Breast epithelium (tissue), 4 donors: ENCODE data around the gene CPNE5. TPM values are rescaled to one million over a fixed set of nuclear protein-coding genes. Genes with fewer than 3 reads are reported as not detected.
A peak's percentile ranks its signal among the peaks of the same experiment; 100 is the strongest.

Experiments used
- DNase-seq, 2 donors: peaks; one replicate each; pipeline ENCODE4 v3.0.0-alpha.2; 2019; ENCODE audit warnings: low spot score in 2 of 2
- H3K27ac ChIP-seq, 2 donors: fragments of 200-600 bp; sonication (generic) in 1 of 2; one replicate each; pipeline ENCODE4 v1.5.1; 2016 to 2019; ENCODE audit warnings: mild to moderate bottlenecking in 1 of 2
- H3K27me3 ChIP-seq, 2 donors: fragments of 200-600 bp; sonication (generic) in 1 of 2; one replicate each; pipeline versions ENCODE4 v1.5.1 to v1.6.0; 2017 to 2019; ENCODE audit warnings: control low read depth in 1 of 2, mild to moderate bottlenecking in 1 of 2
- H3K36me3 ChIP-seq: fragments of 200-600 bp; one replicate; pipeline ENCODE4 v1.5.1; 2019
- H3K4me1 ChIP-seq, 2 donors: fragments of 200-600 bp; sonication (generic); one replicate each; pipeline ENCODE4 v1.5.1; 2016 to 2019; ENCODE audit warnings: control low read depth in 1 of 2
- H3K4me3 ChIP-seq, 3 donors: fragments of 200-600 bp; sonication (generic); 1 replicate in 2 of 3; 2 replicates in 1 of 3; pipeline ENCODE4 v1.5.1; 2016 to 2019; ENCODE audit warnings: mild to moderate bottlenecking in 3 of 3, moderate library complexity in 2 of 3
- H3K9me3 ChIP-seq, 2 donors: fragments of 200-600 bp; sonication (generic) in 1 of 2; one replicate each; pipeline ENCODE4 v1.5.1; 2016 to 2019; ENCODE audit warnings: control low read depth in 1 of 2
- CTCF ChIP-seq, 3 donors: fragments of 450-650 bp; IDR thresholded peaks; one replicate each; pipeline ENCODE4 v1.5.1; 2016 to 2017; ENCODE audit warnings: antibody characterized with exemption in 3 of 3, mild to moderate bottlenecking in 3 of 3, moderate library complexity in 3 of 3
- POLR2A ChIP-seq: fragments of 450-650 bp; IDR thresholded peaks from one replicate; pipeline ENCODE4 v1.6.1; 2016; ENCODE audit warnings: antibody characterized with exemption, mild to moderate bottlenecking, moderate library complexity
- POLR2AphosphoS5 ChIP-seq, 3 donors: sonication (generic); formaldehyde crosslinking; IDR thresholded peaks; one replicate each; pipeline ENCODE4 v1.6.1; 2017; ENCODE audit warnings: antibody characterized with exemption in 3 of 3
- intact Hi-C: fragments of 100-400 bp; cut with DNase I; formaldehyde crosslinking; loops from one replicate; pipeline ENCODE4 v1.15.1; 2023; ENCODE audit warnings: low total_unique reads
- total RNA-seq, 3 donors: library from RNA; depleted of rRNA; stranded (reverse); fragments of >200 nt; gene quantifications; one replicate each; pipeline ENCODE4 v1.1.0, GENCODE V29; 2016

The CPNE5 gene
- total RNA-seq, 3 donors from 2014 or later: 0.96 to 5.2 (median 3.7) TPM

- H3K27ac ChIP-seq: no peak overlapping the region
- intact Hi-C loops: no loop called here
- H3K4me3 ChIP-seq: no peak overlapping the region
- H3K27me3 ChIP-seq: no peaks in the 10 kb centered on the region
- H3K9me3 ChIP-seq: no peaks in the 10 kb centered on the region
- no peaks in the 10 kb centered on the region for H3K4me1 ChIP-seq
- peak; percentile 32 to 90 (median 89) for TF ChIP-seq CTCF (IDR thresholded peaks at IDR 0.05)
- peak in 2 of 3 donors; percentile 39 to 44 for TF ChIP-seq POLR2AphosphoS5 (IDR thresholded peaks at IDR 0.05)
- TF ChIP-seq POLR2A: no peak
- no peaks in the 10 kb centered on the region for H3K36me3 ChIP-seq
- DNase-seq: peak; percentile 69 to 77
These were observed 73.4 kb downstream of the CPNE5 start for GRCh38 chr6:36765594-36766398.

GRCh38 chr6:36765190-36765589 lies 74.1 kb downstream of the CPNE5 start:
- Histone ChIP-seq H3K9me3 (no peaks in the 10 kb centered on the region), H3K27ac (no peak overlapping the region), H3K36me3 (no peaks in the 10 kb centered on the region), H3K4me3 (no peak overlapping the region), H3K4me1 (no peaks in the 10 kb centered on the region), H3K27me3 (no peaks in the 10 kb centered on the region)
- intact Hi-C loops: no loop called here
- TF ChIP-seq CTCF (IDR thresholded peaks at IDR 0.05) (no peak), POLR2A (no peak), POLR2AphosphoS5 (IDR thresholded peaks at IDR 0.05) (no peak)
- DNase-seq: no peak

- TF ChIP-seq POLR2A (no peak), CTCF (IDR thresholded peaks at IDR 0.05) (no peak), POLR2AphosphoS5 (IDR thresholded peaks at IDR 0.05) (no peak)
- DNase-seq: no peak
- no peaks in the 10 kb centered on the region for H3K9me3 ChIP-seq
- H3K4me3 ChIP-seq: no peak overlapping the region
- no peaks in the 10 kb centered on the region for H3K27me3 ChIP-seq
- H3K27ac ChIP-seq: no peak overlapping the region
- no peaks in the 10 kb centered on the region for H3K36me3 ChIP-seq
- intact Hi-C loops: no loop called here
- H3K4me1 ChIP-seq: no peaks in the 10 kb centered on the region
These were observed 77.1 kb downstream of the CPNE5 start for GRCh38 chr6:36762123-36762522.

GRCh38 chr6:36760685-36761435 lies 78.4 kb downstream of the CPNE5 start:
- DNase-seq: no peak

More at GRCh38 chr6:36760685-36761435, 78.4 kb downstream of the CPNE5 start:
- Histone ChIP-seq H3K27ac (no peak overlapping the region), H3K4me3 (no peak overlapping the region), H3K4me1 (no peaks in the 10 kb centered on the region), H3K9me3 (no peaks in the 10 kb centered on the region), H3K27me3 (no peaks in the 10 kb centered on the region), H3K36me3 (no peaks in the 10 kb centered on the region)
- intact Hi-C loops: no loop called here
- TF ChIP-seq POLR2A (no peak), CTCF (IDR thresholded peaks at IDR 0.05) (no peak), POLR2AphosphoS5 (IDR thresholded peaks at IDR 0.05) (no peak)
